ENCODE results near the gene IL10RA.

GRCh38 chr11:117983163-117983475 is 3.1 kb upstream of the IL10RA start:
- TF ChIP-seq CTCF (conservative IDR thresholded peaks at IDR 0.05; ENCODE audit: low read depth in 2 of 2) (no peak), EZH2 (IDR thresholded peaks at IDR 0.05; ENCODE audit: low read depth, unreplicated experiment) (no peak), CREB1 (CRISPR knock-in tag; IDR thresholded peaks at IDR 0.05; ENCODE audit: low read depth) (no peak), JUNB (IDR thresholded peaks at IDR 0.05; ENCODE audit: unreplicated experiment) (no peak), POLR2AphosphoS5 (IDR thresholded peaks at IDR 0.05; ENCODE audit: low read depth) (no peak), REST (IDR thresholded peaks at IDR 0.05; ENCODE audit: unreplicated experiment) (no peak), EZH2phosphoT487 (IDR thresholded peaks at IDR 0.05; ENCODE audit: unreplicated experiment) (no peak), ZNF114 (CRISPR knock-in tag; IDR thresholded peaks at IDR 0.05) (no peak)
